Panc1 (cell line): ENCODE data around the gene PAMR1.

Experiments used
- POLR2AphosphoS5 ChIP-seq: IDR thresholded peaks from 2 replicates; pipeline ENCODE4 v1.6.1; 2012; ENCODE audit warnings: mild to moderate bottlenecking, low read depth, low read length, moderate library complexity
- TCF7L2 ChIP-seq: IDR thresholded peaks from 2 replicates; pipeline ENCODE4 v1.6.1; 2011; ENCODE audit warnings: mild to moderate bottlenecking, low read depth, low read length, inconsistent platforms
- TF ChIP-seq, protein P1 (sequence below): fragments of 450-650 bp; IDR thresholded peaks from 2 replicates; pipeline ENCODE4 v1.5.1; 2017; ENCODE audit warnings: mild to moderate bottlenecking
- TF ChIP-seq, protein P2 (sequence below), 2 experiments: IDR thresholded peaks; 2 replicates each; pipeline ENCODE4 v1.6.1; 2011 to 2012; ENCODE audit warnings: low read depth in 2 of 2, control low read depth in 1 of 2, low read length in 1 of 2, mild to moderate bottlenecking in 1 of 2, moderate library complexity in 1 of 2; ENCODE audit not compliant: insufficient read depth in 1 of 2

DNA sequence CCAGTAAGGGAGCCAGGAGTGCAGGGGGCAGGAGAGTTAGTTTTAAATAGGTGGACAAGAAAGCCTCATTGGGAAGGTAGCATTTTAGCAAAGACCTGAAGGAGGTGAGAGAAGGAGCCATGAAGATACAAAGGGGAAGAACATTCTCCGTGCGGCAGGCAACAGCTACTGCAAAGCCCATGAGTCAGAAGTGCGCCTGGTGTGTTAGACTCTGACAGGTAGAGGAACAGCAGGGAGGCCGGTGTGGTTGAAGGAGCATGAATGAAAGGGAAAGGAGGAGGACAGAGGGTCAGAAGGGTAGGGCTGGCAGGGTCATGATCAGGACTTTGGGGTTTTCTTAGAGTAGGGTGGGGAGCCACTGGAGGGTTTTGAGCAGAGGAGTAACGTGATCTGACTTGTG, 34.5 kb upstream of the PAMR1 start:
- TF ChIP-seq, protein P1, sequence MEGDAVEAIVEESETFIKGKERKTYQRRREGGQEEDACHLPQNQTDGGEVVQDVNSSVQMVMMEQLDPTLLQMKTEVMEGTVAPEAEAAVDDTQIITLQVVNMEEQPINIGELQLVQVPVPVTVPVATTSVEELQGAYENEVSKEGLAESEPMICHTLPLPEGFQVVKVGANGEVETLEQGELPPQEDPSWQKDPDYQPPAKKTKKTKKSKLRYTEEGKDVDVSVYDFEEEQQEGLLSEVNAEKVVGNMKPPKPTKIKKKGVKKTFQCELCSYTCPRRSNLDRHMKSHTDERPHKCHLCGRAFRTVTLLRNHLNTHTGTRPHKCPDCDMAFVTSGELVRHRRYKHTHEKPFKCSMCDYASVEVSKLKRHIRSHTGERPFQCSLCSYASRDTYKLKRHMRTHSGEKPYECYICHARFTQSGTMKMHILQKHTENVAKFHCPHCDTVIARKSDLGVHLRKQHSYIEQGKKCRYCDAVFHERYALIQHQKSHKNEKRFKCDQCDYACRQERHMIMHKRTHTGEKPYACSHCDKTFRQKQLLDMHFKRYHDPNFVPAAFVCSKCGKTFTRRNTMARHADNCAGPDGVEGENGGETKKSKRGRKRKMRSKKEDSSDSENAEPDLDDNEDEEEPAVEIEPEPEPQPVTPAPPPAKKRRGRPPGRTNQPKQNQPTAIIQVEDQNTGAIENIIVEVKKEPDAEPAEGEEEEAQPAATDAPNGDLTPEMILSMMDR: no peak
- TF ChIP-seq POLR2AphosphoS5 (no peak), TCF7L2 (no peak)
- TF ChIP-seq, protein P2, sequence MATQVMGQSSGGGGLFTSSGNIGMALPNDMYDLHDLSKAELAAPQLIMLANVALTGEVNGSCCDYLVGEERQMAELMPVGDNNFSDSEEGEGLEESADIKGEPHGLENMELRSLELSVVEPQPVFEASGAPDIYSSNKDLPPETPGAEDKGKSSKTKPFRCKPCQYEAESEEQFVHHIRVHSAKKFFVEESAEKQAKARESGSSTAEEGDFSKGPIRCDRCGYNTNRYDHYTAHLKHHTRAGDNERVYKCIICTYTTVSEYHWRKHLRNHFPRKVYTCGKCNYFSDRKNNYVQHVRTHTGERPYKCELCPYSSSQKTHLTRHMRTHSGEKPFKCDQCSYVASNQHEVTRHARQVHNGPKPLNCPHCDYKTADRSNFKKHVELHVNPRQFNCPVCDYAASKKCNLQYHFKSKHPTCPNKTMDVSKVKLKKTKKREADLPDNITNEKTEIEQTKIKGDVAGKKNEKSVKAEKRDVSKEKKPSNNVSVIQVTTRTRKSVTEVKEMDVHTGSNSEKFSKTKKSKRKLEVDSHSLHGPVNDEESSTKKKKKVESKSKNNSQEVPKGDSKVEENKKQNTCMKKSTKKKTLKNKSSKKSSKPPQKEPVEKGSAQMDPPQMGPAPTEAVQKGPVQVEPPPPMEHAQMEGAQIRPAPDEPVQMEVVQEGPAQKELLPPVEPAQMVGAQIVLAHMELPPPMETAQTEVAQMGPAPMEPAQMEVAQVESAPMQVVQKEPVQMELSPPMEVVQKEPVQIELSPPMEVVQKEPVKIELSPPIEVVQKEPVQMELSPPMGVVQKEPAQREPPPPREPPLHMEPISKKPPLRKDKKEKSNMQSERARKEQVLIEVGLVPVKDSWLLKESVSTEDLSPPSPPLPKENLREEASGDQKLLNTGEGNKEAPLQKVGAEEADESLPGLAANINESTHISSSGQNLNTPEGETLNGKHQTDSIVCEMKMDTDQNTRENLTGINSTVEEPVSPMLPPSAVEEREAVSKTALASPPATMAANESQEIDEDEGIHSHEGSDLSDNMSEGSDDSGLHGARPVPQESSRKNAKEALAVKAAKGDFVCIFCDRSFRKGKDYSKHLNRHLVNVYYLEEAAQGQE (IDR thresholded peaks at IDR 0.05; ENCODE audit: insufficient read depth in 1 of 2, low read depth in 2 of 2, low read length in 1 of 2): no peak
